Neuronal stem cell (in vitro differentiated cells): ENCODE results near the gene PRICKLE1.

Experiments used
- DNase-seq: peaks from one replicate; pipeline ENCODE4 v3.0.0-alpha.2; 2013; ENCODE audit warnings: low spot score
- H2AFZ ChIP-seq: one replicate; pipeline ENCODE4 v1.6.1; 2013; ENCODE audit warnings: mild to moderate bottlenecking, low read length, inconsistent platforms
- H2AK5ac ChIP-seq: 2 replicates; pipeline ENCODE4 v1.6.1; 2013; ENCODE audit warnings: low read depth, mild to moderate bottlenecking, inconsistent platforms, low read length, moderate library complexity, mixed read lengths
- H2BK120ac ChIP-seq: 2 replicates; pipeline ENCODE4 v1.6.1; 2013; ENCODE audit warnings: low read depth, mild to moderate bottlenecking, inconsistent platforms, low read length, moderate library complexity, mixed read lengths
- H2BK12ac ChIP-seq: one replicate; pipeline ENCODE4 v1.6.1; 2013; ENCODE audit warnings: low read length, inconsistent platforms
- H2BK15ac ChIP-seq: 2 replicates; pipeline ENCODE4 v1.6.1; 2013; ENCODE audit warnings: mild to moderate bottlenecking, low read length, inconsistent platforms, mixed read lengths
- H2BK5ac ChIP-seq: one replicate; pipeline ENCODE4 v1.6.1; 2013; ENCODE audit warnings: inconsistent platforms, mild to moderate bottlenecking, low read length, moderate library complexity
- H3K14ac ChIP-seq: one replicate; pipeline ENCODE4 v1.6.1; 2013; ENCODE audit warnings: low read length, inconsistent platforms
- H3K18ac ChIP-seq: 2 replicates; pipeline ENCODE4 v1.6.1; 2013; ENCODE audit warnings: low read length, inconsistent platforms
- H3K23ac ChIP-seq: 2 replicates; pipeline ENCODE4 v1.6.1; 2013; ENCODE audit warnings: low read depth, mild to moderate bottlenecking, mixed read lengths, low read length, inconsistent platforms; ENCODE audit not compliant: poor library complexity
- H3K27ac ChIP-seq: replicated peaks from 3 replicates; pipeline ENCODE4 v1.5.1; 2013; ENCODE audit warnings: low read length, inconsistent platforms
- H3K27me3 ChIP-seq, 3 experiments: 2 replicates each; pipeline ENCODE4 v1.6.1; 2013; ENCODE audit warnings: low read length in 3 of 3, mild to moderate bottlenecking in 2 of 3, inconsistent platforms in 1 of 3, low read depth in 1 of 3, mixed read lengths in 1 of 3, moderate library complexity in 1 of 3; ENCODE audit not compliant: control insufficient read depth in 3 of 3, insufficient read depth in 3 of 3
- H3K36me3 ChIP-seq, 2 donors: replicated peaks in 1 of 2; 2 replicates each; pipeline ENCODE4 v1.6.1; 2013; ENCODE audit warnings: low read length in 2 of 2; ENCODE audit not compliant: control insufficient read depth in 2 of 2, insufficient read depth in 2 of 2
- H3K4ac ChIP-seq: 2 replicates; pipeline ENCODE4 v1.6.1; 2013; ENCODE audit warnings: inconsistent platforms, mild to moderate bottlenecking, low read length, moderate library complexity
- H3K4me1 ChIP-seq, 2 donors: 1 replicate in 1 of 2; 2 replicates in 1 of 2; pipeline ENCODE4 v1.6.1; 2013; ENCODE audit warnings: low read length in 2 of 2, low read depth in 1 of 2; ENCODE audit not compliant: control insufficient read depth in 2 of 2, insufficient read depth in 1 of 2
- H3K4me2 ChIP-seq: one replicate; pipeline ENCODE4 v1.6.1; 2013; ENCODE audit warnings: mild to moderate bottlenecking, low read length, inconsistent platforms; ENCODE audit not compliant: insufficient read depth, poor library complexity, severe bottlenecking
- H3K4me3 ChIP-seq, 2 donors: 2 replicates each; pipeline ENCODE4 v1.5.1; 2013; ENCODE audit warnings: low read length in 2 of 2, mild to moderate bottlenecking in 2 of 2, inconsistent platforms in 1 of 2, moderate library complexity in 1 of 2
- H3K79me1 ChIP-seq: one replicate; pipeline ENCODE4 v1.6.1; 2013; ENCODE audit warnings: low read depth, mild to moderate bottlenecking, inconsistent platforms, low read length, moderate library complexity
- H3K9ac ChIP-seq: one replicate; pipeline ENCODE4 v1.6.1; 2013; ENCODE audit warnings: mild to moderate bottlenecking, low read depth, low read length, inconsistent platforms; ENCODE audit not compliant: poor library complexity
- H3K9me3 ChIP-seq, 2 donors: replicated peaks in 1 of 2; 2 replicates each; pipeline versions ENCODE3 to v1.6.1; 2013; ENCODE audit warnings: low read length in 2 of 2, mild to moderate bottlenecking in 2 of 2, inconsistent platforms in 1 of 2, low read depth in 1 of 2, mixed read lengths in 1 of 2, moderate library complexity in 1 of 2; ENCODE audit not compliant: control insufficient read depth in 2 of 2, insufficient read depth in 1 of 2
- H4K8ac ChIP-seq: one replicate; pipeline ENCODE4 v1.6.1; 2013; ENCODE audit warnings: low read depth, mild to moderate bottlenecking, inconsistent platforms, low read length, moderate library complexity
- H4K91ac ChIP-seq: one replicate; pipeline ENCODE4 v1.6.1; 2013; ENCODE audit warnings: low read length, low read depth, mild to moderate bottlenecking, inconsistent platforms; ENCODE audit not compliant: poor library complexity
- WGBS, 2 donors: extraction: QIAGEN DNeasy Blood & Tissue Kit; methylation state at CpG; one replicate each; pipeline ENCODE4 v1.1.7; 2013; ENCODE audit warnings: missing lambda C conversion rate in 2 of 2, mixed read lengths in 1 of 2; ENCODE audit not compliant: insufficient read length in 2 of 2, insufficient replicate concordance in 1 of 2; ENCODE audit errors: extremely low coverage in 2 of 2; 5-methylcytosine and 5-hydroxymethylcytosine counted together

Gene PRICKLE1

DNA sequence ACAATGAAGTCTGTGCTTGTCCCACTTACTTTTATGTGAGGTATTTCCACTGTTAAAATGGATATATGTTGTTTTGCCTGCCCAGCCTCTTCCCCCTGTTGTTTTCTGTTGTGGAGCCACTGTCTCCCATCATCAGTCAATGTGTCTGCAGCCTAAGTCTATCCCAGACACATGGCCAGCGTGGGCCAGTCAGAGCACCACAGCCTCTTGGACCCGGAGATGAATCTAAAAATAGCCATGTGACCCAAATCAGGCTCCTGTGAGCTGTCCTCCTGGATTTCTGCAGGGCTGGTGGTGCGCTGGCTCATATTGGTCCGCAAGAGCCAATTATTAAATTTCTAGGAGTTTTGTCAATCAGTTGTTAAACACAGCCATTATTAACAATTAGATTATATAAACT lies 44.0 kb upstream of the PRICKLE1 start:
- no peak overlapping the region for H3K9ac ChIP-seq
- no peaks in the 10 kb centered on the region for H3K79me1 ChIP-seq
- no peak overlapping the region for H2BK15ac ChIP-seq
- no peak overlapping the region for H3K4me3 ChIP-seq
- H2AK5ac ChIP-seq, result no peak overlapping the region
- H3K9me3 ChIP-seq, result peaks cover 0 to 1% of the 10 kb centered on the region in 2 donors
- no peak overlapping the region for H3K14ac ChIP-seq
- H2BK120ac ChIP-seq, result no peak overlapping the region
- H3K4me2 ChIP-seq, result no peak overlapping the region
- no peak overlapping the region for H3K23ac ChIP-seq
- no peak overlapping the region for H2BK12ac ChIP-seq
- no peaks in the 10 kb centered on the region for H3K27me3 ChIP-seq
- no peak overlapping the region for H3K4ac ChIP-seq
- no peak overlapping the region for H2AFZ ChIP-seq
- H4K8ac ChIP-seq, result no peak overlapping the region
- H2BK5ac ChIP-seq, result no peak overlapping the region
- H3K4me1 ChIP-seq, result no peaks in the 10 kb centered on the region
- WGBS, 2 donors, result no CpG with 5 or more reads among the region's 4 CpGs
- H3K36me3 ChIP-seq, result no peaks in the 10 kb centered on the region
- H3K27ac ChIP-seq, result no peak overlapping the region
- H3K18ac ChIP-seq, result no peak overlapping the region
- no peak overlapping the region for H4K91ac ChIP-seq
- no peak for DNase-seq

DNA sequence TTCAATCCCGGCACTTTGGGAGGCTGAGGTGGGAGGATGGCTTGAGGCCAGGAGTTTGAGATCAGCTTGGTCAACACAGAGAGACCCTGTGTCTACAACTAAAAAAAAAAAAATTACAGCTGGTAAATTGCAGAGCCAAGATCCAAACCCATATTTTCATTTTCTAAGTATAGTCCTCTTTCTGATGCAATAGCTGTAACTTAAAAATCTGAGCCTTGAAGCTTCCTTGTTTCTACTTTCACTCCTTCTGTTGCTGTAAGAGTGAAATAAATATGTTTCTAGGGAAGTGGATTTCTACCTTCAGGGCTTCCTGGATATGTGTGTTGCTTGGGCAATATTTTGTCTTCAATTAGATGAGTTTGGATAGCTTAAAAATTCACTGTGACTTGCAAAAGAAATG lies 42.0 kb upstream of the PRICKLE1 start:
- H2AK5ac ChIP-seq, result no peak overlapping the region
- H2BK120ac ChIP-seq, result no peak overlapping the region
- WGBS, 2 donors, result no CpG with 5 or more reads among the region's 1 CpG
- no peak overlapping the region for H4K8ac ChIP-seq
- H3K9me3 ChIP-seq, result no peaks in the 10 kb centered on the region
- H3K4me3 ChIP-seq, result no peak overlapping the region
- H3K27me3 ChIP-seq, result no peaks in the 10 kb centered on the region
- H3K27ac ChIP-seq, result no peak overlapping the region
- no peak overlapping the region for H3K18ac ChIP-seq
- H2BK15ac ChIP-seq, result no peak overlapping the region
- H4K91ac ChIP-seq, result no peak overlapping the region
- H3K4me2 ChIP-seq, result no peak overlapping the region
- no peak overlapping the region for H3K23ac ChIP-seq
- DNase-seq, result no peak
- no peak overlapping the region for H3K14ac ChIP-seq
- H3K79me1 ChIP-seq, result no peaks in the 10 kb centered on the region
- H2AFZ ChIP-seq, result peak overlapping the region; percentile 19
- no peak overlapping the region for H2BK5ac ChIP-seq
- no peak overlapping the region for H3K9ac ChIP-seq
- H2BK12ac ChIP-seq, result no peak overlapping the region
- H3K4me1 ChIP-seq, result no peaks in the 10 kb centered on the region
- H3K4ac ChIP-seq, result no peak overlapping the region
- H3K36me3 ChIP-seq, result no peaks in the 10 kb centered on the region

DNA sequence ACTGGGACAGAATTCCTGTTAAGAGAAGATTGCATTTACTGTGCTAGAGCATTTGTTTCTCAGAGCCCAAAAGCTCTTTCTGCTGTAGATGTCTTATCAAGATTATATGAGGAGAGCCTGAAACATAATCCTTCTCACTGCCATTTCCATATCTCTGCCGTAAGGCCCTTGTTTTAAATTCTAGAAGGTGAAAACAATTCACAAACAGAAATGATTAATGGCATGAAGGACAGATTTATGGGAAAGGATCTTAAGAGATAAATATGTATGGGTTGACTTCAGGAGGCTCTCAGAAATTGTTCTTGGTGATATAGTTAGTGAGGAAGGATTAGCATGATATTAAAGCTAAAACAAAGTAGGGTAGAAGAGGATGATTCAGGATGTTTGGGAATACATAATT lies 40.8 kb upstream of the PRICKLE1 start:
- no peak overlapping the region for H3K4ac ChIP-seq
- no peak overlapping the region for H2AK5ac ChIP-seq
- WGBS, 2 donors, result no CpG with 5 or more reads among the region's 1 CpG
- H3K27me3 ChIP-seq, result no peaks in the 10 kb centered on the region
- H3K4me1 ChIP-seq, result no peaks in the 10 kb centered on the region
- H3K9ac ChIP-seq, result no peak overlapping the region
- H2BK15ac ChIP-seq, result no peak overlapping the region
- no peak overlapping the region for H3K4me3 ChIP-seq
- H2BK5ac ChIP-seq, result no peak overlapping the region
- no peak overlapping the region for H3K18ac ChIP-seq
- no peak overlapping the region for H3K27ac ChIP-seq
- H3K4me2 ChIP-seq, result no peak overlapping the region
- no peak overlapping the region for H2BK12ac ChIP-seq
- no peak overlapping the region for H3K14ac ChIP-seq
- H3K23ac ChIP-seq, result no peak overlapping the region
- no peak overlapping the region for H4K8ac ChIP-seq
- H3K79me1 ChIP-seq, result no peaks in the 10 kb centered on the region
- no peak overlapping the region for H2BK120ac ChIP-seq
- no peak overlapping the region for H2AFZ ChIP-seq
- no peak for DNase-seq
- no peak overlapping the region for H4K91ac ChIP-seq
- no peaks in the 10 kb centered on the region for H3K9me3 ChIP-seq
- no peaks in the 10 kb centered on the region for H3K36me3 ChIP-seq

DNA sequence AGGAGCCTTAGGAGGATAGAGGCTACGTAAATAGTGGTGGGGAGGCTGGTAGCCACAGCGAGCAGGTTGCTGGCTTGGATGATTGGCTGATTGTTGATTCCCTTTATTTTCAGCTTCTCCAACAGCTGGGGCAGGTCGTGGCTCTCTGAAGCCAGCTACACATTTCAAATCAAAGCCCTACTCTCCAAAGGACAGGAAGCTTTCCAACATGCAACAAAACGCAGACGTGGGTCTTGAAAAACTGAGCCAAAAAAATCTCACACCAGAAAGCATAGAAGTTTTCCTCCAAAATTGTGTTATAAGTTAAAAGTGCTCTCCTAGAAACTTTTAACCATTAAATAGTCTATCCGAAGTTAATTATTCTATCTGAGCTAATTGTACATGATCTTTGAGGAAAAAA lies 37.6 kb upstream of the PRICKLE1 start:
- no peak overlapping the region for H2BK5ac ChIP-seq
- H3K4me2 ChIP-seq, result no peak overlapping the region
- peak overlapping the region; percentile 35 for H3K18ac ChIP-seq
- no peaks in the 10 kb centered on the region for H3K36me3 ChIP-seq
- H2BK120ac ChIP-seq, result no peak overlapping the region
- no peak overlapping the region for H3K9ac ChIP-seq
- H2BK15ac ChIP-seq, result no peak overlapping the region
- no peak overlapping the region for H3K27ac ChIP-seq
- no peak overlapping the region for H2BK12ac ChIP-seq
- no peaks in the 10 kb centered on the region for H3K4me1 ChIP-seq
- H3K4me3 ChIP-seq, result peak overlapping the region in 1 of 2 donors; percentile 22
- no peak overlapping the region for H4K91ac ChIP-seq
- H4K8ac ChIP-seq, result no peak overlapping the region
- no peak overlapping the region for H2AFZ ChIP-seq
- no peak overlapping the region for H2AK5ac ChIP-seq
- no peak for DNase-seq
- no peaks in the 10 kb centered on the region for H3K27me3 ChIP-seq
- no CpG with 5 or more reads among the region's 6 CpGs for WGBS, 2 donors
- H3K14ac ChIP-seq, result no peak overlapping the region
- H3K9me3 ChIP-seq, result no peaks in the 10 kb centered on the region
- H3K4ac ChIP-seq, result no peak overlapping the region
- no peaks in the 10 kb centered on the region for H3K79me1 ChIP-seq
- H3K23ac ChIP-seq, result no peak overlapping the region
